Measurements from ENCODE around the gene CLIP4. TPM values are rescaled to one million over a fixed set of nuclear protein-coding genes. Genes with fewer than 3 reads are reported as not detected.

The CLIP4 gene
- total and polyA plus RNA-seq, 9 donors = 20.7 to 64.7 (median 46.6) TPM

- no peak for DNase-seq
- intact Hi-C loops (cut with DNase I) = loop anchor here in 1 of 4 donors (5.0 kb wide), 1 partner anchor 44 kb away; no protein-coding TSS in a partner anchor
- no peak for TF ChIP-seq POLR2A (IDR thresholded peaks at IDR 0.05)
- no peak for TF ChIP-seq EP300 (IDR thresholded peaks at IDR 0.05)
- TF ChIP-seq CTCF (IDR thresholded peaks at IDR 0.05) = no peak
Measured at GRCh38 chr2:29068513-29068912, 46.7 kb upstream of the CLIP4 start.

DNA sequence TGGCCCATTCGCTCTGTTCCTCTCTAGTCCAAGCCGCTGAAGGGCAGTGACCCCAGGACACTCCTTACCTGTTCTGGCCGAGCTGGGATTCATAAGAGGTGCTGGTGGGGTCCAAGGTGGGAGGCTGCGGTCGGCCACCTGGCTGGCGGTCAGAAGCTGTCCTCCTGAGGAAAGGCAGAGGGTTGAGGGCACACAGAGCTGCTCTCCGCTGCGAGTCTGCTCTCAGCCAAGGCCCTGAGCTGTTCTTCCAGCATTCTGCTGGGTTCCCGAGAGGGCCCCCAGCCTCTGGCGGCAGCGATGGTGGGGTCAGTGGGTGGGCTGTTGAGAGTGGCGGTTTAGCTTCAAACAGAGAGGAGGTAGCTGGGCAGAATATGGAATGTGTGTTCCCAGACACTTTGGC is 44.7 kb upstream of the CLIP4 start:
- Histone ChIP-seq H3K4me3 (no peak overlapping the region), H3K4me1 (ENCODE audit: insufficient read depth) (peaks cover 5% of the 10 kb centered on the region), H3K9me3 (no peaks in the 10 kb centered on the region), H3K27ac (peak overlapping the region; percentile 21 to 55), H3K27me3 (no peaks in the 10 kb centered on the region), H3K36me3 (no peaks in the 10 kb centered on the region)
- DNase-seq = no peak
- TF ChIP-seq POLR2A (IDR thresholded peaks at IDR 0.05) (no peak), EP300 (IDR thresholded peaks at IDR 0.05) (no peak), CTCF (IDR thresholded peaks at IDR 0.05) (no peak)
- intact Hi-C loops (cut with DNase I) = loop anchor here in 1 of 4 donors (2.0 kb wide), 1 partner anchor 60 kb away; no protein-coding TSS in a partner anchor
- WGBS, 3 donors = 17 to 27% (median 23%) methylated on average over 12 of the region's 12 CpGs

More at GRCh38 chr2:29068513-29068912, 46.7 kb upstream of the CLIP4 start:
- H3K9me3 ChIP-seq = no peaks in the 10 kb centered on the region
- no peak overlapping the region for H3K27ac ChIP-seq
- H3K36me3 ChIP-seq = no peaks in the 10 kb centered on the region
- peaks cover 18% of the 10 kb centered on the region for H3K4me1 ChIP-seq (ENCODE audit: insufficient read depth)
- H3K27me3 ChIP-seq = no peaks in the 10 kb centered on the region
- WGBS, 3 donors = 59 to 85% (median 74%) methylated on average over 7 of the region's 7 CpGs
- H3K4me3 ChIP-seq = no peak overlapping the region

DNA sequence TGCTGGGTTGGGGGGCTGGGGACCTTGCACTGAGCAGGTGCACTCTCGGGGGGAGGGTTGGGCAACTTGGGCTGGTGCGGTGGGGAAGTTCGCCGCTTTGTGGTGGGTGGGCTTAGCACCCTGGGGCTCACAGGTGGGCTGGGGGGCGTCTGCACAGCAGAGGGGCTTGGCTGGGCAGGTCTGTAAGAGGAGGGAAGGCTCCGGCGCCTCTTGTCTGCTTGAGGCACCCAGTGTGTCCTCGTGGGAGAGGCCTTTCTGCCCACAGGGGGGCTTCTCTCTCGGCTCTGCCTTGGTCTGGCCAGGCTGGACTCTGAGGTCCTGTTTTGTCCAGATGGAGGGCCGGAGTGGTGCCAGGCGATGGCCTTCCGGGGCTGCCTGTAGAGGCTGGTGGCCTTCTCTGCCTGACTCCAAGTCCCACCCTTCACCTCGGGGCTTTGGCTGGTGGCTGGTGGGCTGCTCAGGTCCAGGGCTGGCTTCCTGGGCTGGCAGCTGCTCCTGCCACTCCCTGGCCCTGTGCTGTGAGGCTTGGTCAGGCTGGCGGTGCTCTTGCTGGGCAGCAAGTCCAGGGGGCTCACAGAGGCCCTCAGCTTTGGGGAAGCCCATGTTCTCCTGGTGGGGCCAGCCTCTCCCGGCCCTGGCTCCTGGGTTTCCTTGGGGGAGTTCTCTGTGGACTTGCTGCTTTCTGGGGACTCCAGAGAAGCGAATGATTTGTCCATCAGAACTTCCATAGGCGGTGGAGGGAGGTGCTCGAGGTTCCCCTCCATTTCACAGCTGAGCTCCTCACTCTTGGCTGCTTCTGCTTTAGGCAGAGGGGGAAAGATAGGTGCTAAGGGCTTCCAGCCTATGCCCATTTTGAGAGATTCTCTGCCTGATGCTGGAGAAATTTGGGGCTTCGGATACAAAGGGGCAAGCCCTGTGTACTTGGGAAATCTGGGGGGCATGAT is 43.9 kb upstream of the CLIP4 start:
- TF ChIP-seq EP300 (IDR thresholded peaks at IDR 0.05) (no peak), CTCF (IDR thresholded peaks at IDR 0.05) (no peak), POLR2A (IDR thresholded peaks at IDR 0.05) (no peak)
- Histone ChIP-seq H3K36me3 (no peaks in the 10 kb centered on the region), H3K27ac (peak overlapping the region in 1 of 2 donors; percentile 44), H3K4me3 (no peak overlapping the region), H3K9me3 (no peaks in the 10 kb centered on the region), H3K4me1 (ENCODE audit: insufficient read depth) (peaks cover 4% of the 10 kb centered on the region), H3K27me3 (no peaks in the 10 kb centered on the region)
- intact Hi-C loops (cut with DNase I) = loop anchor here in 1 of 4 donors (2.0 kb wide), 1 partner anchor 61 kb away; no protein-coding TSS in a partner anchor
- 74 to 86% (median 77%) methylated on average over 17 to 19 of the region's 19 CpGs for WGBS, 3 donors
- DNase-seq = no peak

- no peak for TF ChIP-seq CTCF (IDR thresholded peaks at IDR 0.05)
- no peak for TF ChIP-seq POLR2A (IDR thresholded peaks at IDR 0.05)
- TF ChIP-seq EP300 (IDR thresholded peaks at IDR 0.05) = no peak
- no peak overlapping the region for H3K4me3 ChIP-seq
- intact Hi-C loops (cut with DNase I) = no loop called here
- WGBS, 3 donors = 83 to 94% (median 88%) methylated on average over 8 of the region's 8 CpGs
- H3K27me3 ChIP-seq = no peaks in the 10 kb centered on the region
- H3K27ac ChIP-seq = no peak overlapping the region
- no peak for DNase-seq
- peaks cover 4% of the 10 kb centered on the region for H3K4me1 ChIP-seq (ENCODE audit: insufficient read depth)
- no peaks in the 10 kb centered on the region for H3K36me3 ChIP-seq
- no peaks in the 10 kb centered on the region for H3K9me3 ChIP-seq
Measured at GRCh38 chr2:29072251-29072650, 43.0 kb upstream of the CLIP4 start.

All from ovary (tissue), 9 donors.